ENCODE measurements around the gene DERL2. TPM values are rescaled to one million over a fixed set of nuclear protein-coding genes. Genes with fewer than 3 reads are reported as not detected.

Gene DERL2
- total RNA-seq, 4 donors from 2014 or later = 26.5 to 33.9 (median 31.7) TPM

DNA sequence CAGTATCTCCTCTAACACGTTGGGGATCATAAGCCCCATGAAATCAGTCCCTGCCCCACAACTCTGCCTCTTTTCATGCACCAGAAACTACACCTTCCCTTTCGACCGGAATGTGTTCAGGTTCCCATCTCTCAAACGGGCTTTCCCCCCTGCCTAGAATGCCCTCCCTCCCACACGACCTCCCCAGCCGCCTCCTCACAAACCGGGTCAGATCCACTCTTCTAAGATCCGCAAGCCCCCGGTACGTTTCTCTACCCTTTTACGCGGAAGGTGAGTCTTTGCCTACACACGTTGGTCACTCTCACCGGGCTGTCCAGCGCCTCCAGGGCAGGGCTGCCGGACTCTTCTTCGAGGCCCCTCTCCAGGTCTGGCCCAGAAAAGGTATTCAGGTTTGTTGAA, 17.9 kb downstream of the DERL2 start:
- Histone ChIP-seq H3K27ac (peak overlapping the region; percentile 72 to 81 (median 78)), H3K36me3 (peaks cover 0 to 17% of the 10 kb centered on the region in 2 donors), H3K27me3 (no peaks in the 10 kb centered on the region), H3K9me3 (no peaks in the 10 kb centered on the region), H3K4me1 (peaks cover 20 to 21% of the 10 kb centered on the region in 2 donors), H3K4me3 (peak overlapping the region; percentile 68 to 98 (median 79))
- in situ Hi-C loops (cut with MboI; ENCODE audit: low sequenced_read_pairs in 4 of 4) = no loop called here
- TF ChIP-seq, protein P1, sequence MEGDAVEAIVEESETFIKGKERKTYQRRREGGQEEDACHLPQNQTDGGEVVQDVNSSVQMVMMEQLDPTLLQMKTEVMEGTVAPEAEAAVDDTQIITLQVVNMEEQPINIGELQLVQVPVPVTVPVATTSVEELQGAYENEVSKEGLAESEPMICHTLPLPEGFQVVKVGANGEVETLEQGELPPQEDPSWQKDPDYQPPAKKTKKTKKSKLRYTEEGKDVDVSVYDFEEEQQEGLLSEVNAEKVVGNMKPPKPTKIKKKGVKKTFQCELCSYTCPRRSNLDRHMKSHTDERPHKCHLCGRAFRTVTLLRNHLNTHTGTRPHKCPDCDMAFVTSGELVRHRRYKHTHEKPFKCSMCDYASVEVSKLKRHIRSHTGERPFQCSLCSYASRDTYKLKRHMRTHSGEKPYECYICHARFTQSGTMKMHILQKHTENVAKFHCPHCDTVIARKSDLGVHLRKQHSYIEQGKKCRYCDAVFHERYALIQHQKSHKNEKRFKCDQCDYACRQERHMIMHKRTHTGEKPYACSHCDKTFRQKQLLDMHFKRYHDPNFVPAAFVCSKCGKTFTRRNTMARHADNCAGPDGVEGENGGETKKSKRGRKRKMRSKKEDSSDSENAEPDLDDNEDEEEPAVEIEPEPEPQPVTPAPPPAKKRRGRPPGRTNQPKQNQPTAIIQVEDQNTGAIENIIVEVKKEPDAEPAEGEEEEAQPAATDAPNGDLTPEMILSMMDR (IDR thresholded peaks at IDR 0.05 in 4 of 5, conservative IDR thresholded peaks at IDR 0.05 in 1 of 5) = no peak
- no peak for TF ChIP-seq POLR2A (IDR thresholded peaks at IDR 0.05)
- intact Hi-C loops (cut with DNase I; ENCODE audit: low total_unique reads) = no loop called here
- no peak for DNase-seq
- no peak for ATAC-seq

DNA sequence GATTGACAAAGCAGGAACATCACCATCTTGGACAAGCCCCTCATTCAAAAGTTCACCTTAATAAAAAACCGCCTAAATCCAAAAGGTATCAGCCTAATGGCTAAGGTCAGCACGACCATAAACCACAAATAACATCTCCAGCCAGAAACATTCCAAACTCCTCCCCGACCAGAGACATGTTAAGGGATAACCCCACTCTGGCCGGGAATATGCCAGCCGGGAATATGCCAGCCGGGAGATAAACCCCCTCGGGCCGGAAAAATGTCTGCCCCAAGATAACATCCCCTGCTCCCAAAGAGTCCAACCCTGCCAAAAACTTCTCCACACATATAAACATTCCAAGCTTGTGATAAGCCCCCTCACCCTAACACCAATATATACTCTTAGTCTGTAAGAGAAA, 18.6 kb downstream of the DERL2 start:
- Histone ChIP-seq H3K27me3 (no peaks in the 10 kb centered on the region), H3K36me3 (peaks cover 0 to 13% of the 10 kb centered on the region in 2 donors), H3K9me3 (no peaks in the 10 kb centered on the region), H3K4me3 (peak overlapping the region; percentile 68 to 98 (median 79)), H3K27ac (no peak overlapping the region), H3K4me1 (peaks cover 20 to 21% of the 10 kb centered on the region in 2 donors)
- TF ChIP-seq, protein P1 (IDR thresholded peaks at IDR 0.05 in 4 of 5, conservative IDR thresholded peaks at IDR 0.05 in 1 of 5) = no peak
- no peak for TF ChIP-seq POLR2A (IDR thresholded peaks at IDR 0.05)
- intact Hi-C loops (cut with DNase I; ENCODE audit: low total_unique reads) = no loop called here
- in situ Hi-C loops (cut with MboI; ENCODE audit: low sequenced_read_pairs in 4 of 4) = no loop called here
- DNase-seq = no peak
- no peak for ATAC-seq

DNA sequence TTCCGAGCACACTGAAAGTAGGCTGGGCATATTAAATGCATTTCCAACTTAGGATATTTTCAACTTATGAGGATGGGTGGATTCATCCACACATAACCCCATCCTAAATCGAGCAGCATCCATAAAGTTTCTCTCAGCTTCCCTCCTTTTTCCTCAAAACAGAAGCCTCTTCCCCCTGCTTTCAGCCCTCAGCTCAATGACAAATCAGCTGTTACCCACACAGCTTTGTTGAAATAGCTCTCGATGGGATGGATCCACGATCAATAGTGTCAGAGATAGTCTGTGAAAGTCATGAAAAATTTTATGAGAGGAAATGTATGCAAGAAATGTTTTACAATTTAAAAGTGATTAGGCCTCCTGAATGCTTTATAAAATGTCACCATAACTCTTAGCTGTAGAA, 19.7 kb downstream of the DERL2 start:
- TF ChIP-seq, protein P1 (IDR thresholded peaks at IDR 0.05 in 4 of 5, conservative IDR thresholded peaks at IDR 0.05 in 1 of 5) = no peak
- TF ChIP-seq POLR2A (IDR thresholded peaks at IDR 0.05) = no peak
- no peak for DNase-seq
- Histone ChIP-seq H3K4me3 (no peak overlapping the region), H3K27me3 (no peaks in the 10 kb centered on the region), H3K9me3 (no peaks in the 10 kb centered on the region), H3K4me1 (peaks cover 21 to 23% of the 10 kb centered on the region in 2 donors), H3K27ac (no peak overlapping the region), H3K36me3 (peaks cover 0 to 5% of the 10 kb centered on the region in 2 donors)
- in situ Hi-C loops (cut with MboI; ENCODE audit: low sequenced_read_pairs in 4 of 4) = no loop called here
- no peak for ATAC-seq
- intact Hi-C loops (cut with DNase I; ENCODE audit: low total_unique reads) = no loop called here

DNA sequence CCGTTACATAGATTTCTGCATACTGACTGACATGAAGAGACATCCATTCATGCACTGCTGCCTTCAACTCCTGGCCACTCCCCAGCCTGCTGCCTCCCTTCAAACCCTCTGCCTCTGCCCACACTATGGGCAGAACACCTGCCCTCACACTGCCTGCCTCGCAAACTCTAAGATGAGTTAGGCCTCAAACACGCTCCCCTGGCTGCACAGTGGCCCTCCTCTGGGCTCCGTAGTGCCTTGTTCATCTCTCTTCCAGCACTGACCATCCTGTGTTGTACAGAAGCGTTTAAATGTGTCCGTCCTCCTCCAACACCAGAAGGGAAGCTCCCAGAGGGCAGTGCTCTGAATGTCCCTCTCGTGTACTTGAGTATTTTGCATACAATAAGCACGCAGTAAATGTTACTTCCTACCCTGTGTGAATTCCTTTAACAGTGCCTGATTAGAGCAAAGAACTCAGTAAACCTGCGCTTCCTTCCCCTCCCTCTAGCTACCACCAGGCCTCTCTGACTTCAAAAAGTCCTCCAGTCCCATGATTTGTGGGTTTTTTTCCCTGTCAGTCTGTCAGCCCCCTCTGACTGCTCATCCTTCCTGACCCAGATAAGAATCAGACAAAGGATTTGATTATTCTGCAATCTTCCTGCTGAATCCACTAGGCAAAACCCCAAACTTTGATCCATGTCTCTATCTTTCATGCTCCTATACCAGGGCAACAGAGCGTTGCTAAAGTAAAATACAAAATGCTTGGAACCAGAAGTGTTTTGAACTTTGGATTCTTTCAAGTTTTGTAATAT, 21.1 kb downstream of the DERL2 start:
- no peak for TF ChIP-seq POLR2A (IDR thresholded peaks at IDR 0.05)
- TF ChIP-seq, protein P1 (IDR thresholded peaks at IDR 0.05 in 4 of 5, conservative IDR thresholded peaks at IDR 0.05 in 1 of 5) = no peak
- in situ Hi-C loops (cut with MboI; ENCODE audit: low sequenced_read_pairs in 4 of 4) = no loop called here
- no peak overlapping the region for H3K4me3 ChIP-seq
- no peaks in the 10 kb centered on the region for H3K9me3 ChIP-seq
- no peaks in the 10 kb centered on the region for H3K27me3 ChIP-seq
- ATAC-seq (no peak), DNase-seq (no peak)
- intact Hi-C loops (cut with DNase I; ENCODE audit: low total_unique reads) = no loop called here
- H3K36me3 ChIP-seq = peaks cover 0 to 14% of the 10 kb centered on the region in 2 donors
- no peak overlapping the region for H3K27ac ChIP-seq
- peaks cover 21 to 23% of the 10 kb centered on the region in 2 donors for H3K4me1 ChIP-seq
